GM23338 (cell line): ENCODE data around the gene GID4. TPM values are rescaled to one million over a fixed set of nuclear protein-coding genes. Genes with fewer than 3 reads are reported as not detected.

ENCODE experiments used
- polyA plus RNA-seq: library from polyadenylated mRNA; unstranded; fragments of >200 nt; fragmentation: Nextera tagmentation; extraction: Ambion mirVana; gene quantifications from 2 replicates; pipeline ENCODE4 v1.2.1, GENCODE V29; 2016
- total RNA-seq: library from RNA; depleted of rRNA; stranded (reverse); fragments of >200 nt; shearing (Covaris generic); gene quantifications from 2 replicates; pipeline ENCODE4 v1.2.3, GENCODE V29; 2014; rRNA removed

The GID4 gene
- total and polyA plus RNA-seq, 2 experiments from 2014 or later = 6.3 to 11.2 TPM

Other genes with a start within 250 kb of the GID4 start
- gene SREBF1, start 202.4 kb upstream of the GID4 start, total RNA-seq = 77.7 and 85.3 TPM in 2 replicates
- 39.6 and 43.7 TPM in 2 replicates for gene SREBF1, start 202.4 kb upstream of the GID4 start, polyA plus RNA-seq
- gene TOM1L2, start 67.0 kb upstream of the GID4 start, total RNA-seq = 3.0 and 3.3 TPM in 2 replicates
- 1.7 and 3.3 TPM in 2 replicates for gene TOM1L2, start 67.0 kb upstream of the GID4 start, polyA plus RNA-seq
- gene DRC3, start 66.5 kb upstream of the GID4 start, total RNA-seq = not detected in 2 replicates
- 0.42 and 1.1 TPM in 2 replicates for gene DRC3, start 66.5 kb upstream of the GID4 start, polyA plus RNA-seq
- 25.7 and 33.4 TPM in 2 replicates for gene ATPAF2, start 240 bp upstream of the GID4 start, total RNA-seq
- 24.3 and 24.7 TPM in 2 replicates for gene ATPAF2, start 240 bp upstream of the GID4 start, polyA plus RNA-seq
- 47.4 and 48.0 TPM in 2 replicates for gene DRG2, start 48.5 kb downstream of the GID4 start, total RNA-seq
- 32.5 and 36.2 TPM in 2 replicates for gene DRG2, start 48.5 kb downstream of the GID4 start, polyA plus RNA-seq
- 1.0 and 1.3 TPM in 2 replicates for gene MYO15A, start 69.3 kb downstream of the GID4 start, total RNA-seq
- 1.1 and 2.2 TPM in 2 replicates for gene MYO15A, start 69.3 kb downstream of the GID4 start, polyA plus RNA-seq
- 103 and 117 TPM in 2 replicates for gene ALKBH5, start 144.4 kb downstream of the GID4 start, total RNA-seq
- 32.2 TPM in 2 replicates for gene ALKBH5, start 144.4 kb downstream of the GID4 start, polyA plus RNA-seq
- 118 and 129 TPM in 2 replicates for gene LLGL1, start 186.2 kb downstream of the GID4 start, total RNA-seq
- 5.9 TPM in 2 replicates for gene LLGL1, start 186.2 kb downstream of the GID4 start, polyA plus RNA-seq
- 262 and 373 TPM in 2 replicates for gene FLII, start 219.3 kb downstream of the GID4 start, total RNA-seq
- gene FLII, start 219.3 kb downstream of the GID4 start, polyA plus RNA-seq = 173 and 175 TPM in 2 replicates
- 24.9 and 26.5 TPM in 2 replicates for gene MIEF2, start 221.3 kb downstream of the GID4 start, total RNA-seq
- gene MIEF2, start 221.3 kb downstream of the GID4 start, polyA plus RNA-seq = 4.9 and 8.2 TPM in 2 replicates